ENCODE data around the gene FBXL2.

GRCh38 chr3:33358172-33358781 is 81.0 kb downstream of the FBXL2 start:
- TF ChIP-seq, protein P1, sequence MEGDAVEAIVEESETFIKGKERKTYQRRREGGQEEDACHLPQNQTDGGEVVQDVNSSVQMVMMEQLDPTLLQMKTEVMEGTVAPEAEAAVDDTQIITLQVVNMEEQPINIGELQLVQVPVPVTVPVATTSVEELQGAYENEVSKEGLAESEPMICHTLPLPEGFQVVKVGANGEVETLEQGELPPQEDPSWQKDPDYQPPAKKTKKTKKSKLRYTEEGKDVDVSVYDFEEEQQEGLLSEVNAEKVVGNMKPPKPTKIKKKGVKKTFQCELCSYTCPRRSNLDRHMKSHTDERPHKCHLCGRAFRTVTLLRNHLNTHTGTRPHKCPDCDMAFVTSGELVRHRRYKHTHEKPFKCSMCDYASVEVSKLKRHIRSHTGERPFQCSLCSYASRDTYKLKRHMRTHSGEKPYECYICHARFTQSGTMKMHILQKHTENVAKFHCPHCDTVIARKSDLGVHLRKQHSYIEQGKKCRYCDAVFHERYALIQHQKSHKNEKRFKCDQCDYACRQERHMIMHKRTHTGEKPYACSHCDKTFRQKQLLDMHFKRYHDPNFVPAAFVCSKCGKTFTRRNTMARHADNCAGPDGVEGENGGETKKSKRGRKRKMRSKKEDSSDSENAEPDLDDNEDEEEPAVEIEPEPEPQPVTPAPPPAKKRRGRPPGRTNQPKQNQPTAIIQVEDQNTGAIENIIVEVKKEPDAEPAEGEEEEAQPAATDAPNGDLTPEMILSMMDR (conservative IDR thresholded peaks at IDR 0.05 in 1 of 2, IDR thresholded peaks at IDR 0.05 in 1 of 2; ENCODE audit: extremely low read depth in 1 of 2, insufficient read depth in 1 of 2, low read depth in 1 of 2, low read length in 2 of 2), result no peak
- no peak for TF ChIP-seq EZH2 (IDR thresholded peaks at IDR 0.05; ENCODE audit: borderline replicate concordance, low read length)
